AG08396 (cell line): ENCODE data around the gene KIFAP3.
"Not testable (repeated sequence)": the region's sequence is repeated elsewhere in the genome, so short reads cannot be mapped to it uniquely, and the experiment has no call there.

Experiments used
- DNase-seq: peaks from one replicate; pipeline ENCODE4 v3.0.0; 2012; ENCODE audit warnings: low spot score, mixed read lengths

Gene KIFAP3

DNA sequence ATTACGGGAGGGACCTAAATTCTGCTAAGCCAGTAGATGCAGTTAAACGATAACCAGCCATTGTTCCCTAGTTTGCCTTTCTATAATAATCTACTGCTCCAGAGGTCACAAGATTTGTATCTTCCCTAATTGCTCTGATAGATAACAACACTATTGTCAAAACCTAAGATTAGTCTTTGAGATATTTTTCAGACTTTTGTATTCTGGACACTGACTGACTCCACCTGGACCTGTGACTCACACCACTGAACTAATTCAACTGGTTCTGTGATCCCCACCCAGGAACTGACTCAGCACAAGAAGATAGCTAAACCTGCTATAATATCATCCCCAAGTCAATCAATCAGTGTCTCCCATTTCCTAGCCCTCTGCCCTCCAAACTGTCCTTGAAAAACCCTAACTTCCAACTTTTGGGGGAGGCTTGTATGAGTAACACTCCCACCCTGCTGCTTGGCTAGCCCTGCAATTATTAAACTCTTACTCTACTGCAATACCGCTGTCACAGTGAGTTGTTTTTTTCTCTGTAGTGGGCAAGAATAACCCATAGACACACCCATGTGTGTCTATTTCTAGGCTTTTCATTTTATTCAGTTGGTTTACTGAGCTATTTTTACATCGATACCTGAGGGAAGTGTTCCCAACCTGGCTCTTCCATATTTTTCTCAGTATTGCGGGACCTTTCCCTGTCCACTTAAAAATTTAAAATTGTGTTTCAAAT lies 11.2 kb downstream of the KIFAP3 start:
- no peak for DNase-seq

- not testable (repeated sequence) for DNase-seq
Measured at GRCh38 chr1:170061676-170062075, 12.8 kb downstream of the KIFAP3 start.

DNA sequence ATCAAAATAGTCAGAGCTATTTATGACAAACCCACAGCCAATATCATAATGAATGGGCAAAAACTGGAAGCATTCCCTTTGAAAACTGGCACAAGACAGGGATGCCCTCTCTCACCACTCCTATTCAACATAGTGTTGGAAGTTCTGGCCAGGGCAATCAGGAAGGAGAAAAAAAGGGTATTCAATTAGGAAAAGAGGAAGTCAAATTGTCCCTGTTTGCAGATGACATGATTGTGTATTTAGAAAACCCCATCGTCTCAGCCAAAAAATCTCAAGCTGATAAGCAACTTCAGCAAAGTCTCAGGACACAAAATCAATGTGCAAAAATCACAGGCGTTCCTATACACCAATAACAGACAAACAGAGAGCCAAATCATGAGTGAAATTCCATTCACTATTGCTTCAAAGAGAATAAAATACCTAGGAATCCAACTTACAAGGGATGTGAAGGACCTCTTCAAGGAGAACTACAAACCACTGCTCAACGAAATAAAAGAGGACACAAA lies 14.4 kb downstream of the KIFAP3 start:
- not testable (repeated sequence) for DNase-seq

GRCh38 chr1:170049176-170049800 lies 25.2 kb downstream of the KIFAP3 start:
- no peak for DNase-seq

DNA sequence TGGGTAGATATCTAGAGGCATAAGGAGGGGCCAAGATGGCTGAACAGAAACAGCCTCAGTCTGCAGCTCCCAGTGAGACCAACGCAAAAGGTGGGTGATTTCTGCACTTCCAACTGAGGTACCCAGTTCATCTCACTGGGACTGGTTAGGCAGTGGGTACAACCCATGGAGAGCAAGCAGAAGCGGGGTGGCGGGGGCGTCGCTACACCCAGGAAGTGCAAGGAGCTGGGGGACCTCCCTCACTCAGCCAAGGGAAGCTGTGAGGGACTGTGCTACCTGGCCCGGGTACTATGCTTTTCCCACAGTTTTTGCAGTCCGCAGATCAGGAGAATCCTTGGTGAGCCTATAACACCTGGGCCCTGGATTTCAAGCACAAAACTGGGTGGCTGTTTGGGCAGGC lies 26.0 kb downstream of the KIFAP3 start:
- DNase-seq: no peak

GRCh38 chr1:170044187-170044586 lies 30.3 kb downstream of the KIFAP3 start:
- DNase-seq: no peak

- DNase-seq: no peak
Measured at GRCh38 chr1:170041423-170042192, 32.9 kb downstream of the KIFAP3 start.

GRCh38 chr1:170032531-170033280 lies 41.8 kb downstream of the KIFAP3 start:
- peak; percentile 6 for DNase-seq

GRCh38 chr1:170030212-170030611 lies 44.3 kb downstream of the KIFAP3 start:
- DNase-seq: no peak

- no peak for DNase-seq
Measured at GRCh38 chr1:170027760-170028159, 46.7 kb downstream of the KIFAP3 start.

DNA sequence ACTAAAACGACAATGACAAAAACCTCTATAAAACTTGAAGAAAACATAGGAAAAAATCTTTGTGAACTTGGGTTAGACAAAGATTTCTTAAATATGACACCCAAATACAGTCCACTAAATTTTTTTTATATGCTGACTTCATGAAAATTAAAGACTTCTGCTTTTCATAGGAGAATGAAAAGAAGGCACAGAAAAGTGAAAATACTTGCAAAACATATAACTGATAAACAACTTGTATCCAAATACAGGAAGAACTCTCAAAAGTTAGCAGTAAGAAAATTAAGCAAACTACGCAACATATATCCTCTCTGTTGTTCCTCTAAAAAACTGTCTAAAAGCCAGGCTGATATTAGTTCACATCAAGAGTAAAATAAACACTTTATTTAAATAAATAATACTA lies 53.6 kb downstream of the KIFAP3 start:
- DNase-seq: no peak

DNA sequence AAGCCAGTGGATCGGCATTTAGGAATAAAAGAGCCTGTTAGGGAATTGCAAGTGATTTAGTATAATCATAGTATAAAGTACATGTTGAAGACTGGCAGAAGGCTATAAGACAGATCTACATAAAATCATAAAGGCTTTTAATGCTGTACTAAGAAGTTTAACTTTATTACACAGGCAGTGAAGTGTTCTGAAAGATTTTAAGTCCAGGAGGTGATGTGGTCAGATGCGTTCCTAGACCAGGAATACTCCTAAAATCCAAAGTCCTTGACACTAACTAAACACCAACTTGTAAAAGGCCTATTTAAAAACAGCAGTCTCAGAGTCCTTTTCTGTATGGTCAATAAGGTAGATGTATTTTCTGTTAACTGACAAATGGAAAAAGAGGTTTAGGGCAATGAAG lies 57.0 kb downstream of the KIFAP3 start:
- DNase-seq: no peak

- DNase-seq: no peak
Measured at GRCh38 chr1:170012920-170013319, 61.6 kb downstream of the KIFAP3 start.

- no peak for DNase-seq
Measured at GRCh38 chr1:170010443-170010842, 64.1 kb downstream of the KIFAP3 start.

DNA sequence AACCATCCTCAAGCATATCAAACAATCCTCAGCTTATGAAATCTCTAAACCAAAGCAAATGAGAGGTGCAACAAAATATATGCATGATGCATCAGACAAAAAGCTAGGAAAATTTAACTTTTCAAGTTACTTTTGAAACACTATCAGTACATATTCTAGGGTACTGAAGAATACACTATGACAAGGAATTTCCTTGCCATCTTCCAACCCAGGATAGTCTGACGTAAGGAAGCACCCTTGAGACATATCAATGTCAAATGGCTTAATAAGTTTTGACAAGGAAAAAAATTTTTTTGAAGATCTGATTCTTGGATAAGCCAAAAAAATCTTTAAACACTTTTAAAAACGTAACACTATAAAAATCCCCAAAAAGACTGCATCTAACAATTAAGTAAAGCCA lies 64.9 kb downstream of the KIFAP3 start:
- no peak for DNase-seq

DNA sequence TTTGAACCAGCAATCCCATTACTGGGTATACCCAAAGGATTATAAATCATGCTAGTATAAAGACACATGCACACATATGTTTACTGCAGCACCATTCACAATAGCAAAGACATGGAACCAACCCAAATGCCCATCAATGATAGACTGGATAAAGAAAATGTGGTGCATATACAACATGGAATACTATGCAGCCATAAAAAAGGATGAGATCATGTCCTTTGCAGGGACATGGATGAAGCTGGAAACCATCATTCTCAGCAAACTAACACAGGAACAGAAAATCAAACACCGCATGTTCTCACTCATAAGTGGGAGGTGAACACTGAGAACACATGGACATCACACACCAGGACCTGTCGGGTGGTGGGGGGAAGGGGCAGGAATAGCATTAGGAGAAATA lies 65.8 kb downstream of the KIFAP3 start:
- not testable (repeated sequence) for DNase-seq

DNA sequence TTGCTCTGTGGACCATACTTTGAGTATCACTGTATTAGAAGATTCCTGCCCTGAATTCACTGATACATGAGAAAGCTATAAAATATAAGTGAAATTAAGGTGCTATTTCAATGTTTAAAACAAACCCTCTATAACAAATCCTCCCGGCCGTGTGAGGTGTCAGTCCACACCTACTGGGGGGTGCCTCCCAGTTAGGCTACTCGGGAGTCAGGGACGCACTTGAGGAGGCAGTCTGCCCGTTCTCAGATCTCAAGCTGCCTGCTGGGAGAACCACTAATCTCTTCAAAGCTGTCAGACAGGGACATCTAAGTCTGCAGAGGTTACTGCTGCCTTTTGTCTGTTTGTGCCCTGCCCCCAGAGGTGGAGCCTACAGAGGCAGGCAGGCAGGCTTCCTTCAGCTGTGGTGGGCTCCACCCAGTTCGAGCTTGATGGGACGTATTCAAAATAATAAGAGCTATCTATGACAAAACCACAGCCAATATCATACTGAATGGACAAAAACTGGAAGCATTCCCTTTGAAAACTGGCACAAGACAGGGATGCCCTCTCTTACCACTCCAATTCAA lies 71.1 kb downstream of the KIFAP3 start:
- DNase-seq: not testable (repeated sequence)

GRCh38 chr1:170001266-170001665 lies 73.2 kb downstream of the KIFAP3 start:
- DNase-seq: no peak

DNA sequence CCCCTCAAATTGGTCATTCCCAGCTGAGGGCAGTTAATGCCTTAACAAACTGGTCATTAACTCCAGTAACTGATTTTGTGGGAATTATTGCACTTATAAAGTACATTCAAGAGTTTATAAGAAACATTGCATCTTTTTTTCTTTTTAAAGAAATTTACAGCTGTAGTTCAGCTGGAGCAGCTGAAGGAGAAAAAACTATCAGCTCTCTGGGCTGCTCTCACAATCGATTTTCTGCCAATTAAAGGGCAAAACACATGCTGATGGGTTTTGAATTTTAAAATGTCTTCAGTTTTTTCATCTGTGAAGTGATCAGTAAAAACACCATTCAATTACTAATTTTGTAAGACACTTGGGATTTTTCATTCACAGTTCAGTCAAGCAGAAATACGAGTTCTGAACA lies 74.7 kb downstream of the KIFAP3 start:
- DNase-seq: no peak

GRCh38 chr1:169999331-169999741 lies 75.2 kb downstream of the KIFAP3 start:
- peak; percentile 22 for DNase-seq

GRCh38 chr1:169995993-169996392 lies 78.5 kb downstream of the KIFAP3 start:
- no peak for DNase-seq

DNA sequence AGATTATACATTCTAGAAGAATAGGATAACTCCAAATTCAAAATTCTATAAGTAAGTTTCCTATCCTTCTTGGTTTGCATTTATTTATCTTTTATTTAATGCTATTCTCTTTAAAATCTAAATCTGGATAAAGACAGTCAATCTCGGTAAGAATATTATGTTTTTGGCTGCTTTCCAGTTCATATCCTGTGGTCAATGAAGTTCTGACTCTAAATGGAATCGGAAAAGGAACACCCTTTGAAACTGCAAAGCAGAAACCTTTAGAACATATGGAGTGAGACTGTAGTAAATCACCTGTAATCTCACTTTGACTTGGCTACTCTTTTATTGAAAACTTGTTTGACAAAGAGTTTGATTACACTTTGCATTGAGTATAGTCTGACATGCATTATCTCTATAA lies 85.2 kb downstream of the KIFAP3 start:
- no peak for DNase-seq
